Measurements from ENCODE around the gene SIRT1.

DNA sequence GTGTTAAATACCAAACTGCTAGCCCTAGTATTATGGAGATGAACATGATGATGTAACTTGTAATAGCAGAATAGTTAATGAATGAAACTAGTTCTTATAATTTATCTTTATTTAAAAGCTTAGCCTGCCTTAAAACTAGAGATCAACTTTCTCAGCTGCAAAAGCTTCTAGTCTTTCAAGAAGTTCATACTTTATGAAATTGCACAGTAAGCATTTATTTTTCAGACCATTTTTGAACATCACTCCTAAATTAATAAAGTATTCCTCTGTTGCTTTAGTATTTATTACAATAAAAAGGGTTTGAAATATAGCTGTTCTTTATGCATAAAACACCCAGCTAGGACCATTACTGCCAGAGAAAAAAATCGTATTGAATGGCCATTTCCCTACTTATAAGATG is 33.2 kb downstream of the SIRT1 start:
- TF ChIP-seq EZH2 (IDR thresholded peaks at IDR 0.05; ENCODE audit: low read length, missing control alignments) (no peak), CTCF (conservative IDR thresholded peaks at IDR 0.05 in 1 of 2, IDR thresholded peaks at IDR 0.05 in 1 of 2; ENCODE audit: low read depth in 1 of 2, low read length in 2 of 2) (no peak)

Data from fibroblast of lung (primary cell).